Left colon (tissue), 2 donors: Measurements from ENCODE around the gene MELTF. TPM values are rescaled to one million over a fixed set of nuclear protein-coding genes. Genes with fewer than 3 reads are reported as not detected.
A peak's percentile ranks its signal among the peaks of the same experiment; 100 is the strongest.
"Not testable (repeated sequence)": the region's sequence is repeated elsewhere in the genome, so short reads cannot be mapped to it uniquely, and the experiment has no call there.

Experiments
- ATAC-seq: fragments of 200-7000 bp; cut with Tn5 transposase; one replicate; pipeline ENCODE4 v1.9.1; 2020; ENCODE audit warnings: mild to moderate bottlenecking, moderate library complexity
- DNase-seq, 2 donors: peaks; one replicate each; pipeline ENCODE4 v3.0.0-alpha.2; 2020
- intact Hi-C, 2 donors: fragments of 100-400 bp; cut with DNase I in 1 of 2; cut with micrococcal nuclease in 1 of 2; formaldehyde crosslinking; loops; one replicate each; pipeline versions ENCODE4 v1.11.2 to v1.14.0; 2022; cut with DNase I, micrococcal nuclease
- long read RNA-seq: library from polyadenylated mRNA; unstranded; transcript quantifications from one replicate; pipeline ENCODE4 v2.0.0, GENCODE V29; 2021
- total RNA-seq, 2 donors: library from RNA; stranded (reverse); fragmentation: NEBNext Ultra II Directional; extraction: Animal tissue kit (Norgen Biotek cat#: 25700); gene quantifications; one replicate each; pipeline ENCODE4 v1.2.1, GENCODE V29; 2021
- donor health status: DM: no; HTN: no; CAD: no.
- donor health status: DM: yes; HTN: yes; CAD: no.

MELTF gene
- 10 to 100 TPM; 14.4 to 32.1 TPM for total RNA-seq
- long read RNA-seq, partial matches to known transcripts, result 1 of 6 reads
- long read RNA-seq, other reads (novel, unspliced or antisense), result 3 of 6 reads

GRCh38 chr3:197029511-197030167, at the start of gene MELTF:
TSS of gene MELTF (minus strand) at chr3:197029817. CDS start at chr3:197029702, 115 bp downstream.
- intact Hi-C loops, result no loop called here
- peak; percentile 78 for ATAC-seq
- peak; percentile 53 to 72 for DNase-seq

GRCh38 chr3:197076415-197076814, 46.8 kb upstream of the MELTF start:
- intact Hi-C loops, result no loop called here

GRCh38 chr3:197068077-197068476, 38.5 kb upstream of the MELTF start:
- intact Hi-C loops, result no loop called here
- ATAC-seq (no peak), DNase-seq (no peak)

More at GRCh38 chr3:197076415-197076814, 46.8 kb upstream of the MELTF start:
- DNase-seq (no peak), ATAC-seq (no peak)

GRCh38 chr3:197064771-197065170, 35.2 kb upstream of the MELTF start:
- no peak for DNase-seq
- intact Hi-C loops, result no loop called here
- peak; percentile 34 for ATAC-seq

GRCh38 chr3:197062446-197062845, 32.8 kb upstream of the MELTF start:
- ATAC-seq (no peak), DNase-seq (no peak)
- intact Hi-C loops, result no loop called here

- DNase-seq, ATAC-seq, intact Hi-C loops: not testable (repeated sequence)
Measured at GRCh38 chr3:197051637-197052036, 22.0 kb upstream of the MELTF start.

- DNase-seq (no peak), ATAC-seq (no peak)
- intact Hi-C loops, result no loop called here
Measured at GRCh38 chr3:197050511-197050910, 20.9 kb upstream of the MELTF start.

GRCh38 chr3:197042539-197042938, 12.9 kb upstream of the MELTF start:
- DNase-seq, result no peak
- ATAC-seq, result no peak
- intact Hi-C loops, result no loop called here

GRCh38 chr3:197041875-197042488, 12.4 kb upstream of the MELTF start:
- ATAC-seq, result no peak
- intact Hi-C loops, result no loop called here
- DNase-seq, result no peak

- intact Hi-C loops, result no loop called here
- ATAC-seq (no peak), DNase-seq (no peak)
Measured at GRCh38 chr3:197040658-197041057, 11.0 kb upstream of the MELTF start.

- intact Hi-C loops, result no loop called here
- no peak for DNase-seq
- ATAC-seq, result peak; percentile 14
Measured at GRCh38 chr3:197038679-197039462, 9.3 kb upstream of the MELTF start.

- intact Hi-C loops, result no loop called here
- no peak for ATAC-seq
- DNase-seq, result no peak
Measured at GRCh38 chr3:197035577-197035976, 6.0 kb upstream of the MELTF start.

GRCh38 chr3:197034778-197035177, 5.2 kb upstream of the MELTF start:
- intact Hi-C loops, result not testable (repeated sequence)

GRCh38 chr3:197033764-197034163, 4.1 kb upstream of the MELTF start:
- DNase-seq, intact Hi-C loops, ATAC-seq: not testable (repeated sequence)

More at GRCh38 chr3:197034778-197035177, 5.2 kb upstream of the MELTF start:
- ATAC-seq, DNase-seq: not testable (repeated sequence)

GRCh38 chr3:197031315-197032285, 2.0 kb upstream of the MELTF start:
- intact Hi-C loops, result no loop called here
- peak; percentile 78 for ATAC-seq
- peak; percentile 49 to 78 for DNase-seq

GRCh38 chr3:197030379-197031314, 1.0 kb upstream of the MELTF start:
- DNase-seq (no peak), ATAC-seq (no peak)
- intact Hi-C loops, result no loop called here

GRCh38 chr3:197028728-197029510, 698 bp downstream of the MELTF start:
- peak in 1 of 2 donors; percentile 32 for DNase-seq
- intact Hi-C loops, result no loop called here
- peak; percentile 23 for ATAC-seq
